Measurements from ENCODE around the gene TLX2.

TLX2 gene

GRCh38 chr2:74548900-74549826, 34.9 kb downstream of the TLX2 start:
- Histone ChIP-seq H3K27me3 (ENCODE audit: control insufficient read depth, insufficient read depth, low read length) (no peaks in the 10 kb centered on the region), H3K4me2 (ENCODE audit: low read length) (peak overlapping the region; percentile 98), H3K36me3 (ENCODE audit: control insufficient read depth, insufficient read depth, low read length) (no peaks in the 10 kb centered on the region), H3K4me3 (ENCODE audit: low read depth, low read length) (peak overlapping the region; percentile 69), H3K4me1 (peaks cover 10% of the 10 kb centered on the region), H3K9me3 (ENCODE audit: control insufficient read depth, low read length) (no peaks in the 10 kb centered on the region), H3K79me2 (no peaks in the 10 kb centered on the region), H2AFZ (peak overlapping the region; percentile 86), H3K27ac (peak overlapping the region; percentile 64), H3K9ac (peak overlapping the region; percentile 15)
- no peak for TF ChIP-seq CTCF (IDR thresholded peaks at IDR 0.05)

GRCh38 chr2:74550231-74550630, 36.0 kb downstream of the TLX2 start:
- peaks cover 10% of the 10 kb centered on the region for H3K4me1 ChIP-seq
- no peaks in the 10 kb centered on the region for H3K27me3 ChIP-seq (ENCODE audit: control insufficient read depth, insufficient read depth, low read length)

GRCh38 chr2:74551530-74551929, 37.3 kb downstream of the TLX2 start:
- Histone ChIP-seq H3K9me3 (ENCODE audit: control insufficient read depth, low read length) (no peaks in the 10 kb centered on the region), H3K27ac (no peak overlapping the region), H3K4me1 (peaks cover 10% of the 10 kb centered on the region), H3K9ac (no peak overlapping the region), H3K79me2 (no peaks in the 10 kb centered on the region), H3K36me3 (ENCODE audit: control insufficient read depth, insufficient read depth, low read length) (no peaks in the 10 kb centered on the region), H2AFZ (no peak overlapping the region), H3K4me3 (ENCODE audit: low read depth, low read length) (no peak overlapping the region), H3K4me2 (ENCODE audit: low read length) (no peak overlapping the region), H3K27me3 (ENCODE audit: control insufficient read depth, insufficient read depth, low read length) (no peaks in the 10 kb centered on the region)
- TF ChIP-seq CTCF (IDR thresholded peaks at IDR 0.05), result no peak

More at GRCh38 chr2:74550231-74550630, 36.0 kb downstream of the TLX2 start:
- Histone ChIP-seq H2AFZ (no peak overlapping the region), H3K36me3 (ENCODE audit: control insufficient read depth, insufficient read depth, low read length) (no peaks in the 10 kb centered on the region), H3K4me2 (ENCODE audit: low read length) (no peak overlapping the region), H3K79me2 (no peaks in the 10 kb centered on the region), H3K9ac (no peak overlapping the region), H3K9me3 (ENCODE audit: control insufficient read depth, low read length) (no peaks in the 10 kb centered on the region), H3K4me3 (ENCODE audit: low read depth, low read length) (no peak overlapping the region), H3K27ac (no peak overlapping the region)
- no peak for TF ChIP-seq CTCF (IDR thresholded peaks at IDR 0.05)

GRCh38 chr2:74551942-74552913, 38.0 kb downstream of the TLX2 start:
- H3K27ac ChIP-seq, result no peak overlapping the region
- H3K4me1 ChIP-seq, result peaks cover 10% of the 10 kb centered on the region
- H3K4me2 ChIP-seq (ENCODE audit: low read length), result no peak overlapping the region
- no peaks in the 10 kb centered on the region for H3K79me2 ChIP-seq
- no peaks in the 10 kb centered on the region for H3K36me3 ChIP-seq (ENCODE audit: control insufficient read depth, insufficient read depth, low read length)
- H3K9me3 ChIP-seq (ENCODE audit: control insufficient read depth, low read length), result no peaks in the 10 kb centered on the region
- H3K9ac ChIP-seq, result no peak overlapping the region
- no peaks in the 10 kb centered on the region for H3K27me3 ChIP-seq (ENCODE audit: control insufficient read depth, insufficient read depth, low read length)
- no peak overlapping the region for H3K4me3 ChIP-seq (ENCODE audit: low read depth, low read length)
- TF ChIP-seq CTCF (IDR thresholded peaks at IDR 0.05), result no peak
- H2AFZ ChIP-seq, result no peak overlapping the region

All from parathyroid adenoma (tissue), 2 donors.